AG08395 (cell line): ENCODE data around the gene DUOX2.
"Not testable (repeated sequence)": the region's sequence is repeated elsewhere in the genome, so short reads cannot be mapped to it uniquely, and the experiment has no call there.

Experiments used
- DNase-seq: peaks from one replicate; pipeline ENCODE4 v3.0.0; 2012; ENCODE audit warnings: mixed read lengths, low spot score

DUOX2 gene

GRCh38 chr15:45100884-45101625 lies 12.9 kb downstream of the DUOX2 start:
- DNase-seq, result no peak

GRCh38 chr15:45099549-45100165 lies 14.3 kb downstream of the DUOX2 start:
- DNase-seq, result no peak

- DNase-seq, result no peak
Measured at GRCh38 chr15:45097466-45097865, 16.5 kb downstream of the DUOX2 start.

DNA sequence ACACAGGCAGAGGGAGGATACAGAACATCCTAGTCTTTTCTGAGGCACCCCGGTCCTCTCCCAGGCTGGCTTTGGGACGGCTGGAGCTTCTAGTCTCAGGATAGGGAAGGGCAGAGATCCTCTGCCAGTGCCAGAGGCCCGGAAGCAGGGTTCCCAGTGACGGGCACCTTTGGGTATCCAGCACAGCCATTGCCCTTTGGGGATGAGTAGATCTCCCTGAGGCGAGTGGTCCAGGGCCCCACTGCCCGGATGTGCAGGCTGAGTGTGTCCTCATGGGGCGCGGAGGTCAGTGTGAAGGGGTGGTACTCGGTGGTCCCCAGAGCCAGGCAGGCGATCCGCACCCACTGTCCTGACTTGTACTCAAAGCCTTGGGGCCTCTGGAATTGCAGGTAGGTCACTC lies 18.3 kb downstream of the DUOX2 start:
- no peak for DNase-seq

- no peak for DNase-seq
Measured at GRCh38 chr15:45094358-45094730, 19.6 kb downstream of the DUOX2 start.

DNA sequence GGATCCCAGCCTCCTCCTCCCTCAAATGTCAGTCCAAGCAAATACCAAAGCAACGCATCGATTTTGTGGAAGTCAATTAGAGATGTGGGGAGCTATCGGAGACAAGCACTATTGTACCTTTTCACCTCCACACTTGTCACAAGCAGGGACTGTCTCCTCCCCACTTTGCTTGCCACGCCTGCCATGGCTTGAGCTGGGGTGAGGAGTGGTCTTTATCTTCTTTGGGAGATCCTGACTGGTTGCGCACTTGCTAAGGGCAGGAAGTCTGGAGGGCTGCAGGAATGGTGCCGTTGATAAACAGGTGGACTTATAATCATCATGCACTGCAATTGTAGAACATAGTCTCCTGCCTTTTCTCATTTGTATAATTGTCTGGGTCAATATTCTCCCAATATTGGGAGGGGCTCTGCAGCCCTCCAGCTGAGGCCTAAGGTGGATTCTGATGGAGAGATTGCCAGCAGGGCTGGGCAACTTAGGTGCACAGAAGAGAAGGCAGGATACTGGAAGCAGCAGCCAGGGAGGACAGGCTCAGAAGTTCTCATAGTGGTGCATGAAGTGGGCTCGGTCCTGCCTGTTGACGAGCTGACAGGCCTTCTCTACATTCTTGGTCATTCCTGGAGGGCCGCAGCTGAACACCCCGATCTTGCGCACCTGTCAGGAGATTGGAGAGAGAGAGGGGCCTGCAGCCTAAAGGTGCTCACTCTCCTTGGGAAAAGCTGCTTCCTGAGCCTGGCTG lies 20.2 kb downstream of the DUOX2 start:
- no peak for DNase-seq

GRCh38 chr15:45093013-45093412 lies 21.0 kb downstream of the DUOX2 start:
- DNase-seq, result no peak

DNA sequence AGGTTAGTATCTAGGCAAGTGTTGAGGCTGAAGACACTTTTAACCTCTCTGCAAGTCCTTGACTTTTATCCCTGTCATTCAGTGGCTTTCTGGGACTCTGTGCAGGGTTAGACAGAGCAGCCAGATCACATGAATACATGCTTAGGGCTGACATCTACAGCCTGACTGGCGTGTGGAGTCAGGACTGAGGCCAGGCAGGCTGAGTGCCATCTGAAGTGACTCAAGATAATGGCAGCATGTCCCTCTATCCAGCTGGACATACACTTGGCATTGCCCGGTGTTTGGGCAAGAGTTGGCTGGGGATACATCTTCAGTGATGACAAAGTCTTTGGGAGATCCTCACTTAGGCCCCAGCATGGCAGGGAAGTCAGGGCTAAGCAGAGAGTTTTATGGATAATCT lies 22.4 kb downstream of the DUOX2 start:
- no peak for DNase-seq

- DNase-seq, result peak; percentile 63
Measured at GRCh38 chr15:45091161-45091560, 22.8 kb downstream of the DUOX2 start.

GRCh38 chr15:45089712-45090373 lies 24.1 kb downstream of the DUOX2 start:
- no peak for DNase-seq

- DNase-seq, result no peak
Measured at GRCh38 chr15:45088801-45089711, 24.9 kb downstream of the DUOX2 start.

- DNase-seq, result no peak
Measured at GRCh38 chr15:45087513-45087912, 26.5 kb downstream of the DUOX2 start.

DNA sequence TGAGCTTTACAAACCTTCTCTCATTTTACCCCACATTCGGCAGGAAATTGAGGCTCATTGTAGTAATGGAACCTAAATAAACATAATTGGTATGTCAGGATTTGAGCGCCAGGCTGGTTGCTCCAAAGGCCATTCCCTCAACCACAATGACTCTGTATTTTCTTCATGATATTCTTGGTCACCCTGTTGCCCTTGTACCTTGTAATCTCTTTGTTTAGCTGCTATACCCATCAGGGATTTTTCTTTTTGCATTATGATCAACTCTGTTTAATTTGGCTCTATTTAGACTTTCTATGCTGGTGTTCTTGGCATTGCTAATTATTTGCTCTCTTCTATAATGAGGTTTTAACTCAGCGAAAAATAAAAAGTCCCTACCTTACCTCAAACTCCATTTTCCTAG lies 29.8 kb downstream of the DUOX2 start:
- no peak for DNase-seq

- no peak for DNase-seq
Measured at GRCh38 chr15:45083223-45083622, 30.7 kb downstream of the DUOX2 start.

- DNase-seq, result not testable (repeated sequence)
Measured at GRCh38 chr15:45082412-45082811, 31.6 kb downstream of the DUOX2 start.

DNA sequence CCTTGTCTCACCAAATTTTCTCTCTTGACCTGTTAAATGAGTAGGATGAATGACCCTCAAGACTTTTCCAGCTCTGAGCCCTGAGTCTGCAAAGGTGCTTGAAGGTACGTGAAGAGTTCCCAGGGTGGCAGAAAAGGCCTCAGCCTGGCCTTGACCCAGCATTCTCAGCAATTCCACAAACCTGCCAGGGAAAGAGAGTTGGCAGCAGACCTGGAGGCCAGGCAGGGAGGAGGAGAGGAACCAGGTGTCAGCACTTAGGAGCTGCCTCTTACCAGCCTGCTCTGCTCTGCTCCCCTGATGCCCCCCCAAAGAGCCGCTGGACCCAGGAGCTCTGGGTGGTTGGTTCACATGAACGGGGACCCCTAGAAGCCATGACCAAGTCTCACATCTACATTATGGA lies 33.4 kb downstream of the DUOX2 start:
- DNase-seq, result not testable (repeated sequence)

DNA sequence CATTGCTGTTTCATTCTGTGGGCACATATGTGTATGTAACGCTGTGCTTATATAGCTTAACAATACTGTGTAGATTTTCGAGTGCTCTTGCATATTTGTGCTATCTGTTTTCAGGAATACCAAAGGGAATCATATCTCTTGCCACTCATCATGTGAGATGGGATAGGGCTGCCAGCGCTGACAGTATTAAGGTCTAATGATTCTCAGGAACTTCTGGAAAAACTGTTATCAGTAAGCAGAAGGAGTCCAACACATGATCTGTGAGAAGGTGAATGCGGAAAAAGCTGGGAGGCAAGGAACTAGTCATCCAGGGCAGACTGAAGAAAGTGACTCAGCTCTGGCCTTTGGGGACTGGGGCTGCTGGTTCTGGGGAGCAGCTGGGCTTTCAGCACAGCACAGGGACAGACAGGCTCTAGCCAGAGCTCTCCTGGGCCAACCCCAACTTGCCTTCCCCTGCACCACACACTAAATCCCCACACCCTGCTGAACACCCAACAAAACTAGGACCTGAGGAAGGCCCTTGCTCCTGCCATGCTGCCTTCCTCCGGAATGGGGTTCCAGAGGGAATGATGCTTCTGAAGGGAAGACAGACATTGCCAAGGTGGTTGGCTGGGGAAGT lies 34.2 kb downstream of the DUOX2 start:
- DNase-seq, result not testable (repeated sequence)

GRCh38 chr15:45079201-45079600 lies 34.8 kb downstream of the DUOX2 start:
- DNase-seq, result not testable (repeated sequence)

- DNase-seq, result not testable (repeated sequence)
Measured at GRCh38 chr15:45077391-45077790, 36.6 kb downstream of the DUOX2 start.

- DNase-seq, result not testable (repeated sequence)
Measured at GRCh38 chr15:45075440-45076320, 38.3 kb downstream of the DUOX2 start.
